ENCODE results near the gene SDC3. TPM values are rescaled to one million over a fixed set of nuclear protein-coding genes. Genes with fewer than 3 reads are reported as not detected.

Gene SDC3
- total RNA-seq, 1 experiment from 2014 or later = 32.3 TPM

Other genes starting within 250 kb of the SDC3 start
- 0.16 to 0.25 TPM (median 0.24 TPM) in 3 replicates for gene MATN1, start 185.2 kb downstream of the SDC3 start, total RNA-seq (2021)
- gene LAPTM5, start 151.0 kb downstream of the SDC3 start, total RNA-seq (2021) = 1.3 to 1.5 TPM (median 1.3 TPM) in 3 replicates
- gene PUM1, start 157.0 kb upstream of the SDC3 start, total RNA-seq (2021) = 142 to 151 TPM (median 147 TPM) in 3 replicates

Data from WTC11 (cell line).